ENCODE results near the gene MDN1.

MDN1 gene

GRCh38 chr6:89690944-89691324 lies 128.7 kb downstream of the MDN1 start:
- no peak for DNase-seq

GRCh38 chr6:89689732-89690131 lies 129.9 kb downstream of the MDN1 start:
- DNase-seq, result no peak

GRCh38 chr6:89688328-89688727 lies 131.3 kb downstream of the MDN1 start:
- DNase-seq, result no peak

GRCh38 chr6:89685311-89685710 lies 134.3 kb downstream of the MDN1 start:
- DNase-seq, result no peak

- no peak for DNase-seq
These were observed 136.6 kb downstream of the MDN1 start for GRCh38 chr6:89682991-89683390.

- DNase-seq, result no peak
These were observed 137.5 kb downstream of the MDN1 start for GRCh38 chr6:89681983-89682564.

GRCh38 chr6:89680551-89680950 lies 139.0 kb downstream of the MDN1 start:
- DNase-seq, result no peak

GRCh38 chr6:89680150-89680549 lies 139.4 kb downstream of the MDN1 start:
- DNase-seq, result no peak

- DNase-seq, result no peak
These were observed 140.1 kb downstream of the MDN1 start for GRCh38 chr6:89679215-89680120.

GRCh38 chr6:89678531-89678930 lies 141.1 kb downstream of the MDN1 start:
- no peak for DNase-seq

GRCh38 chr6:89675949-89676748 lies 143.4 kb downstream of the MDN1 start:
- no peak for DNase-seq

- no peak for DNase-seq
These were observed 148.5 kb downstream of the MDN1 start for GRCh38 chr6:89670935-89671565.

- no peak for DNase-seq
These were observed 150.6 kb downstream of the MDN1 start for GRCh38 chr6:89669002-89669401.

- no peak for DNase-seq
These were observed 151.6 kb downstream of the MDN1 start for GRCh38 chr6:89667872-89668556.

GRCh38 chr6:89662659-89663223 lies 156.9 kb downstream of the MDN1 start:
- DNase-seq, result no peak

GRCh38 chr6:89661559-89661958 lies 158.0 kb downstream of the MDN1 start:
- DNase-seq, result no peak

- DNase-seq, result no peak
These were observed 158.6 kb downstream of the MDN1 start for GRCh38 chr6:89660981-89661380.

- DNase-seq, result no peak
These were observed 162.0 kb downstream of the MDN1 start for GRCh38 chr6:89657445-89658158.

- DNase-seq, result no peak
These were observed 164.5 kb downstream of the MDN1 start for GRCh38 chr6:89655122-89655521.

GRCh38 chr6:89650579-89650978 lies 169.0 kb downstream of the MDN1 start:
- no peak for DNase-seq

GRCh38 chr6:89649682-89650081 lies 169.9 kb downstream of the MDN1 start:
- no peak for DNase-seq

- no peak for DNase-seq
These were observed 174.7 kb downstream of the MDN1 start for GRCh38 chr6:89644864-89645263.
